Left colon (tissue), 2 donors: ENCODE results near the gene MBD4. TPM values are rescaled to one million over a fixed set of nuclear protein-coding genes. Genes with fewer than 3 reads are reported as not detected.
"Not testable (repeated sequence)": the region's sequence is repeated elsewhere in the genome, so short reads cannot be mapped to it uniquely, and the experiment has no call there.

Experiments
- ATAC-seq: fragments of 200-7000 bp; cut with Tn5 transposase; one replicate; pipeline ENCODE4 v1.9.1; 2020; ENCODE audit warnings: mild to moderate bottlenecking, moderate library complexity
- DNase-seq, 2 donors: peaks; one replicate each; pipeline ENCODE4 v3.0.0-alpha.2; 2020
- intact Hi-C, 2 donors: fragments of 100-400 bp; cut with DNase I in 1 of 2; cut with micrococcal nuclease in 1 of 2; formaldehyde crosslinking; loops; one replicate each; pipeline versions ENCODE4 v1.11.2 to v1.14.0; 2022; cut with DNase I, micrococcal nuclease
- total RNA-seq, 2 donors: library from RNA; stranded (reverse); fragmentation: NEBNext Ultra II Directional; extraction: Animal tissue kit (Norgen Biotek cat#: 25700); gene quantifications; one replicate each; pipeline ENCODE4 v1.2.1, GENCODE V29; 2021
- donor health status: DM: no; HTN: no; CAD: no.
- donor health status: DM: yes; HTN: yes; CAD: no.

Gene MBD4
- total RNA-seq, 2 donors from 2014 or later, result 21.8 to 23.6 TPM

- intact Hi-C loops, result not testable (repeated sequence)
Measured at GRCh38 chr3:129392106-129392887, 47.5 kb downstream of the MBD4 start.

GRCh38 chr3:129391583-129391982 is 48.2 kb downstream of the MBD4 start:
- ATAC-seq, DNase-seq: not testable (repeated sequence)

More at GRCh38 chr3:129392106-129392887, 47.5 kb downstream of the MBD4 start:
- ATAC-seq, DNase-seq: not testable (repeated sequence)

GRCh38 chr3:129389572-129389937 is 50.2 kb downstream of the MBD4 start:
- ATAC-seq, result no peak
- intact Hi-C loops, result no loop called here
- DNase-seq, result no peak

More at GRCh38 chr3:129391583-129391982, 48.2 kb downstream of the MBD4 start:
- intact Hi-C loops, result not testable (repeated sequence)

GRCh38 chr3:129388791-129389571 is 50.8 kb downstream of the MBD4 start:
- DNase-seq, intact Hi-C loops, ATAC-seq: not testable (repeated sequence)

- ATAC-seq (no peak), DNase-seq (no peak)
- intact Hi-C loops, result no loop called here
Measured at GRCh38 chr3:129387487-129387886, 52.3 kb downstream of the MBD4 start.

GRCh38 chr3:129386984-129387383 is 52.8 kb downstream of the MBD4 start:
- intact Hi-C loops, result no loop called here
- no peak for ATAC-seq
- no peak for DNase-seq

GRCh38 chr3:129385507-129385906 is 54.2 kb downstream of the MBD4 start:
- ATAC-seq, DNase-seq, intact Hi-C loops: not testable (repeated sequence)

GRCh38 chr3:129384594-129385323 is 55.0 kb downstream of the MBD4 start:
- ATAC-seq, result no peak

GRCh38 chr3:129384103-129384502 is 55.6 kb downstream of the MBD4 start:
- DNase-seq, intact Hi-C loops, ATAC-seq: not testable (repeated sequence)

More at GRCh38 chr3:129384594-129385323, 55.0 kb downstream of the MBD4 start:
- no peak for DNase-seq
- intact Hi-C loops, result no loop called here

GRCh38 chr3:129383292-129383860 is 56.4 kb downstream of the MBD4 start:
- intact Hi-C loops, result no loop called here
- ATAC-seq (peak; percentile 82), DNase-seq (peak in 1 of 2 donors; percentile 35)

GRCh38 chr3:129382366-129382765 is 57.4 kb downstream of the MBD4 start:
- DNase-seq (no peak), ATAC-seq (no peak)
- intact Hi-C loops, result no loop called here

Other genes starting within 250 kb of the MBD4 start
- 100 to 1,000 TPM; 240 to 307 TPM for gene COPG1, start 190.3 kb downstream of the MBD4 start, total RNA-seq
- 10 to 100 TPM; 42.3 to 44.2 TPM for gene HMCES, start 161.1 kb downstream of the MBD4 start, total RNA-seq
- under 1 TPM; 0.56 to 0.58 TPM for gene EFCAB12, start 11.3 kb downstream of the MBD4 start, total RNA-seq
- gene IFT122, start 276 bp upstream of the MBD4 start, total RNA-seq, result 10 to 100 TPM; 18.8 to 21.6 TPM
- not detected for gene RHO, start 88.7 kb upstream of the MBD4 start, total RNA-seq
- gene H1-8, start 103.2 kb upstream of the MBD4 start, total RNA-seq, result not detected
- 10 to 100 TPM; 16.5 to 38.8 TPM for gene PLXND1, start 166.7 kb upstream of the MBD4 start, total RNA-seq